Upper lobe of left lung (tissue), 4 donors: Measurements from ENCODE around the gene PUM1.

Experiments
- POLR2A ChIP-seq, 4 donors: fragments of 450-650 bp; IDR thresholded peaks; one replicate each; pipeline ENCODE4 v1.5.1; 2016 to 2017; ENCODE audit warnings: antibody characterized with exemption in 4 of 4, mild to moderate bottlenecking in 2 of 4
- POLR2AphosphoS5 ChIP-seq, 2 donors: sonication (generic); formaldehyde crosslinking; IDR thresholded peaks; one replicate each; pipeline ENCODE4 v1.5.1; 2017; ENCODE audit warnings: antibody characterized with exemption in 2 of 2
- TF ChIP-seq, protein P1 (sequence below), 6 experiments: fragments of 450-650 bp in 4 of 6; fragments of 200-600 bp in 2 of 6; sonication (generic) in 2 of 6; IDR thresholded peaks; one replicate each; pipeline ENCODE4 v1.5.1; 2016 to 2019; ENCODE audit warnings: antibody characterized with exemption in 6 of 6

DNA sequence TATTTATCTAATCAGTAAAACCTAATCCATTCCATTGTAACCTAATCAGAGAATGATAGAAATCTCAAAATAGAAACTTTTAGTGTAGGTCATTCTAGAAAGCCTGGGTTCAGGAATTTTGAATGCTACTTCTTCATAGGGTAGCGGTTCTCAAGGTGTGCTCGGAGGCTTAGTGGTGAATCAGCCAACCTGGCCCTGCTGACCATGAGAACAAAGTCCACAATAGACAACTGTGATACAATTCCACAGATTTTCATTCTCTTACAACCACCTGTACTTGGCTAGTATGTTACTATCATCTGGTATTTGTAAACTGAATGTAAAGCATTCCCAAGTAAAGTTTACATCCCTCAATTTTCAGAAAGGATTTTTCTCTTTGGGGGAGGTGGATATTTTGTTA is 7.5 kb upstream of the PUM1 start:
- TF ChIP-seq, protein P1, sequence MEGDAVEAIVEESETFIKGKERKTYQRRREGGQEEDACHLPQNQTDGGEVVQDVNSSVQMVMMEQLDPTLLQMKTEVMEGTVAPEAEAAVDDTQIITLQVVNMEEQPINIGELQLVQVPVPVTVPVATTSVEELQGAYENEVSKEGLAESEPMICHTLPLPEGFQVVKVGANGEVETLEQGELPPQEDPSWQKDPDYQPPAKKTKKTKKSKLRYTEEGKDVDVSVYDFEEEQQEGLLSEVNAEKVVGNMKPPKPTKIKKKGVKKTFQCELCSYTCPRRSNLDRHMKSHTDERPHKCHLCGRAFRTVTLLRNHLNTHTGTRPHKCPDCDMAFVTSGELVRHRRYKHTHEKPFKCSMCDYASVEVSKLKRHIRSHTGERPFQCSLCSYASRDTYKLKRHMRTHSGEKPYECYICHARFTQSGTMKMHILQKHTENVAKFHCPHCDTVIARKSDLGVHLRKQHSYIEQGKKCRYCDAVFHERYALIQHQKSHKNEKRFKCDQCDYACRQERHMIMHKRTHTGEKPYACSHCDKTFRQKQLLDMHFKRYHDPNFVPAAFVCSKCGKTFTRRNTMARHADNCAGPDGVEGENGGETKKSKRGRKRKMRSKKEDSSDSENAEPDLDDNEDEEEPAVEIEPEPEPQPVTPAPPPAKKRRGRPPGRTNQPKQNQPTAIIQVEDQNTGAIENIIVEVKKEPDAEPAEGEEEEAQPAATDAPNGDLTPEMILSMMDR (IDR thresholded peaks at IDR 0.05): no peak
- TF ChIP-seq POLR2AphosphoS5 (IDR thresholded peaks at IDR 0.05) (no peak), POLR2A (IDR thresholded peaks at IDR 0.05) (no peak)
